ENCODE measurements around the gene RAD51B. TPM values are rescaled to one million over a fixed set of nuclear protein-coding genes. Genes with fewer than 3 reads are reported as not detected.

RAD51B gene
- total and polyA plus RNA-seq, 2 of the 13 experiments (the other 11 are each of a cell fraction or from before 2014, with no cell fraction given), result 7.0 to 9.5 TPM

DNA sequence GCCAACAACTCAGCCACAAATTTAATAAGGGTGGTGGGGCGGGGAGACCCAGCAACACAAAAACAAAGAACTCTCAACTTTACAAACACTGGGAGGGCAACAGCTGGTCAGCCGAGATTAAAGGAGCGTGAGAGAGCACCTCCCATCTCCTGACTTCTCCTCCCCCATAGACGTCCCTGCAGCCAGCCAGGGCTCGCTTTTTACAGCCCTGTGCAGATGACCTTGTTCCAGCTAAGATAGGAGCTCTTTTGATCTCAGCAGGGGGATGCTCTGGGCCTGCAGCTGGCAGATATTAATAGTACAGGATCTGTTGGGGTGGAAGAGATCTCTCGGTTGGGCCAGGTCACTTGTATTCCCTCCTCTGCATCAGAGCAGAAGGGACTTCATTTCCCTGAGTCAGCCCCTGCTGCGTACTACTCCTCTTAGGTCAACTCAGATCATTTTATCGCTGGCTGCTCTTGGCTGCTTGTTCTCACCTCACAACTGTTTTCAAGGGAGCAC is 475.8 kb downstream of the RAD51B start (continued):
- TF ChIP-seq, protein P1, sequence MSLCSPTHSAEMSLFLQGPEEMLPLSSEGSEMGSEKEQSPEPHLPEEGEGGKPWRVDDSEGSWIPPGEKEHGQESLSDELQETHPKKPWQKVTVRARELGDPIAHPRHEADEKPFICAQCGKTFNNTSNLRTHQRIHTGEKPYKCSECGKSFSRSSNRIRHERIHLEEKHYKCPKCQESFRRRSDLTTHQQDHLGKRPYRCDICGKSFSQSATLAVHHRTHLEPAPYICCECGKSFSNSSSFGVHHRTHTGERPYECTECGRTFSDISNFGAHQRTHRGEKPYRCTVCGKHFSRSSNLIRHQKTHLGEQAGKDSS (CRISPR knock-in tag; IDR thresholded peaks at IDR 0.05; ENCODE audit: borderline replicate concordance, low read depth), result no peak
- TF ChIP-seq ZNF580 (CRISPR knock-in tag; IDR thresholded peaks at IDR 0.05; ENCODE audit: borderline replicate concordance, low read depth) (peak; percentile 42; the same call in 1 of the 2 replicates), KAT7 (CRISPR knock-in tag; IDR thresholded peaks at IDR 0.05; ENCODE audit: borderline replicate concordance) (peak; percentile 62; the same call in 1 of the 2 replicates), TCF7 (IDR thresholded peaks at IDR 0.05; ENCODE audit: low read depth) (peak; percentile 93), ZNF446 (CRISPR knock-in tag; IDR thresholded peaks at IDR 0.05) (no peak), ZNF710 (CRISPR knock-in tag; IDR thresholded peaks at IDR 0.05; ENCODE audit: borderline replicate concordance) (peak; percentile 74; the same call in 1 of the 2 replicates), ZEB1 (IDR thresholded peaks at IDR 0.05; ENCODE audit: insufficient replicate concordance, low read depth) (peak; percentile 65), KDM2A (CRISPR knock-in tag; IDR thresholded peaks at IDR 0.05; ENCODE audit: borderline replicate concordance, low read depth) (0 out of 2 replicates have a peak, but pooled peaks have one; percentile 52), CEBPG (CRISPR knock-in tag; IDR thresholded peaks at IDR 0.05) (peak; percentile 45), ETV5 (CRISPR knock-in tag; IDR thresholded peaks at IDR 0.05; ENCODE audit: borderline replicate concordance) (0 out of 2 replicates have a peak, but pooled peaks have one; percentile 55), AGO1 (IDR thresholded peaks at IDR 0.05; ENCODE audit: low read depth, low read length, poor library complexity, severe bottlenecking) (no peak), ATF6 (CRISPR knock-in tag; conservative IDR thresholded peaks at IDR 0.05) (peak; percentile 30; the same call in 1 of the 2 replicates), RARA (CRISPR knock-in tag; IDR thresholded peaks at IDR 0.05) (peak; percentile 70), THRA (CRISPR knock-in tag; IDR thresholded peaks at IDR 0.05; ENCODE audit: borderline replicate concordance) (peak; percentile 12; the same call in 1 of the 2 replicates), GFI1 (CRISPR knock-in tag; IDR thresholded peaks at IDR 0.05; ENCODE audit: borderline replicate concordance) (peak; percentile 99), NR2F2 (IDR thresholded peaks at IDR 0.05; ENCODE audit: borderline replicate concordance, low read depth) (peak; percentile 85)
- TF ChIP-seq, protein P2, sequence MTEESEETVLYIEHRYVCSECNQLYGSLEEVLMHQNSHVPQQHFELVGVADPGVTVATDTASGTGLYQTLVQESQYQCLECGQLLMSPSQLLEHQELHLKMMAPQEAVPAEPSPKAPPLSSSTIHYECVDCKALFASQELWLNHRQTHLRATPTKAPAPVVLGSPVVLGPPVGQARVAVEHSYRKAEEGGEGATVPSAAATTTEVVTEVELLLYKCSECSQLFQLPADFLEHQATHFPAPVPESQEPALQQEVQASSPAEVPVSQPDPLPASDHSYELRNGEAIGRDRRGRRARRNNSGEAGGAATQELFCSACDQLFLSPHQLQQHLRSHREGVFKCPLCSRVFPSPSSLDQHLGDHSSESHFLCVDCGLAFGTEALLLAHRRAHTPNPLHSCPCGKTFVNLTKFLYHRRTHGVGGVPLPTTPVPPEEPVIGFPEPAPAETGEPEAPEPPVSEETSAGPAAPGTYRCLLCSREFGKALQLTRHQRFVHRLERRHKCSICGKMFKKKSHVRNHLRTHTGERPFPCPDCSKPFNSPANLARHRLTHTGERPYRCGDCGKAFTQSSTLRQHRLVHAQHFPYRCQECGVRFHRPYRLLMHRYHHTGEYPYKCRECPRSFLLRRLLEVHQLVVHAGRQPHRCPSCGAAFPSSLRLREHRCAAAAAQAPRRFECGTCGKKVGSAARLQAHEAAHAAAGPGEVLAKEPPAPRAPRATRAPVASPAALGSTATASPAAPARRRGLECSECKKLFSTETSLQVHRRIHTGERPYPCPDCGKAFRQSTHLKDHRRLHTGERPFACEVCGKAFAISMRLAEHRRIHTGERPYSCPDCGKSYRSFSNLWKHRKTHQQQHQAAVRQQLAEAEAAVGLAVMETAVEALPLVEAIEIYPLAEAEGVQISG (CRISPR knock-in tag; IDR thresholded peaks at IDR 0.05), result peak; percentile 57; the same call in 1 of the 2 replicates

Measured in HepG2 (cell line).